HG03565 (cell line): ENCODE measurements around the gene SLC16A7.
A peak's percentile ranks its signal among the peaks of the same experiment; 100 is the strongest.

Experiments
- ATAC-seq: cut with Tn5 transposase; IDR thresholded peaks from one replicate; pipeline ENCODE4 v1.9.1; 2021; ENCODE audit warnings: mild to moderate bottlenecking, moderate library complexity; ENCODE audit not compliant: unreplicated experiment

Gene SLC16A7

DNA sequence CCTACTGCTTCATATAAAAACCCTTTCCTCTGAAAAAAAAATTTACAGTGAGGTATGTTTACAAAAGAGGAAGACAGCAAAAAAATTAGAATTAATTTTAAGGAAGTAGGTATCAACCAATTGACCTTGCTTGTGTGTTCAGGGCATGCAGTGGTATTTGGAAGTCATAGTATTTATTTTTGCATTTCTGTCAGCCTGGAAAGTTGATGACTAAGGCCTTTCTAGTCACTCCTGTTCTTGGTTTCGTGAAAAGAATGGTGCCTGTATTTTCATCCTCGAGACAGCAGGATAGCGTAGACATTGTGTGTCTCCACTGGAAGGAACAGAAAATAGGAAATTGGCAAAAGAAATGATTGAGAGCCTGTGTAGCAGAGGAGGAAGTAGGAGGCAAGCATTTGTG, 24.5 kb downstream of the SLC16A7 start:
- peak; percentile 29 for ATAC-seq

DNA sequence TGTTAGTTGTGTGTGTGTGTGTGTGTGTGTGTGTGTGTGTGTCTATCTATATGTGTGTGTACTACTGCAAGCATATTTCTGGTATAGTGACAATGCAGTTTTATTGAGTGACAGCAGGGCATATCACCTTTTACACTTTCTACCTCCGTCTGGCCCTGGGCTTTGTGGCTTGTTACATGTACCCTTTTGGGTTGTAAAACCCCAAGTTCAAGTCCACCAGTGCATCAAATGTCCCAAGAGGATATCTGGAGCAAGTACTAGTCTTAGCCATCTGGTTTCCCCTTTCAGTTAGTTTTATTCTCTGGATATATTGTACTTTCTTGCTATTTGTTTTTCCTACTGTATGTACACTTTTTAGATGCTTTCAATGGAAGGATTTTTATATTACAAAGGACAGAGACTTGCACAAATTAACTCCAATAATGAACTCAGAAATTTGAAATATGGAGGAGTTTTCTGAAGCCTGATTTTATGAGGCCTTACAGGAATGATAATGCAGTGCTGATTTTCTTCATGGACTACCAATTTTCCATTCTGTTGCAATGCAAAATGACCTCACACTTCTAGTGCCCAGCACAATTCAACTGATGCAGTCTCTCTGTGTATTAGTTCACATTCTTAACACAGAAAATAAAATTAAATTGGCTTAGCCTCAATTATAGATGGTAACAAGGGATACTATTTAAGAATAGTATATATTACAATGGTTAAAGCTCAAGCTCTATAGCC, 29.1 kb downstream of the SLC16A7 start:
- ATAC-seq, result no peak

DNA sequence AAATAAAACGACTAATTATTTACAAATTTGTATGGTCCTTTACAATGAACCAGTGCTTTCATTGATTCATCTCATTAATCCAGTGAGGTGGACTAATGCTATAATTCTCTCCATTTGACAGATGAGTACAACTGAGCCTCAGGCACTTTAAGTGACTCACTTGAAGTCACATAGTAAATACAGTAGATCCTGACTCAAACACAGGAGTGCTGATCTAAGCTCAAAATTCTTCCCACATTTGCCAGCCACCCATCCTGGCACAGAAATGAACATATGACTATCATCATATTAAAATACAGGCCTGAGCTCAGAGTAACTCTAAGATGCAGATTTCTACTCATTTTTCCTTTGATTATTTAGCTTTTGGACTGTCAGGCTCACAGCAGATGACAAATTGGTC, 30.6 kb downstream of the SLC16A7 start:
- ATAC-seq, result no peak

DNA sequence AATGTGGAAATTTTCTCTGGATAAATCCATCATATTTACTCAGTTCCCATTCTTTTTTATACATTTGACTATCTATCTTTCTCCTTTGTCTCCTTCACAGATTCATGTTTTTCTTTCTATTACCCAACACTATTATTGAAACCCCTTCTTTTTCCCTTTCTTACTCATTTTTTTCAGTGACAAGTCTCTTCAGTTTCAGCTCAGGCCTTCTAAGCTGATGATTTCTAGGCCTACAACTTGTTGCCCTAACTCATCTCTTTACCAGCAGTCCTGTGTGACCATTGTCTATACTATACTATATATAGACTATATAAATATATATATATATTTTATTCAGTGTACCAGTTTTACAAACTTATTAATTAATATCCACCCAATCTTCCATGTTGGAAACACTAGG, 31.8 kb downstream of the SLC16A7 start:
- no peak for ATAC-seq

DNA sequence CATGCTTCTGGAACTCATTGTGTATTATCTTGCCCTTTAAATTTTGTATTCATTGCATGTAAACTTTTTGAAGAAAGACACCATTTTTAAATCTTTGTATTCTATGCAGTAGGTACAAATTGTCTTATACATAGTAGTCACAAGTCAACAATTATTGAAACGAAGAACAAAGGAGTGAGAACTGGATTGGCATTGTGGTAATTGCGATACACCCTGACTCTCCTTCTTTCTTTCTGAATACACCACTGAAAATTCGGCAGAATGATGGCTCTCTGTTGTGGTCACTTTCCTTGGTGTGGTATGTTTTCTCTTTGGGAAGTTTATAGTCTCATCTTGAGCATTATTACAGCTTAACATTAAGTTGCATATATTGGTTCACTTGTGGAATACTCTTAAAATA, 34.1 kb downstream of the SLC16A7 start:
- ATAC-seq, result no peak

DNA sequence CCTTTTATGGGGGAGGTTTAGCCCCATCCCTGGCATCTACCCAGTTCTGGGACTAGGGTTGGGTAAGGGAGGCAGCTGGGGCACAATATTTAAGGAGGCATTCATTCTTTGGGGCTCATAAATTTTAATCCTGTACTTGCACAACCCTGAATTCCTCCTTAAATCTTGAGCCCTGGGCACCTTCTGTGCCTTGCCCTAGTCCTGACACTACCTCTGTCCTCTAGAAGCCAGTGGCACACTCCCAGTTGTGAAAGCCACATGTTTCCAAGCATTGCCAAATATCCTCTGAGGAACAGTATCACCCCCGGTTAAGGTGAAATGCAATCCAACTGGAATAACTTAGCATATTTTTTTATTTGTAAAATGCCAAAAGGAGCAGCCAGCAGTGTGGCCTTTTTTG, 36.6 kb downstream of the SLC16A7 start:
- ATAC-seq, result no peak

DNA sequence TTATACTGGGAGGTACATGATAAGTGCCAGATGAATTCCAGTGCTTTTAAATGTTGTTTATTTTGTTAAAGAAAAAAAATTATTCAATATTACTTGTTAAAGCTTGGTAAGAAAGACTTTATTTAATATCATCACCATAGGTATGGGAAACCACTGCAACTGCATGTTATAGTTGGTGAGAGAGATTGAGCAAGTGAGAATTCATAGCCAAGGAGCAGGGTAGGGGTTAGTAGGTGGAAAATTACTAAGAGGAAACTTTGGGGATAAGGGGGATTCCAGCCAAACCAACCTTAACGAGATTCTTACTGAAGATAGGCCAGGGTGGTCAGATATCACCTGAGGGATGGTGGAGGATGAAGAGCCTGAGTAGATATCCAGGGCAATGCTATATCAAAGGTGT, 38.4 kb downstream of the SLC16A7 start:
- ATAC-seq, result no peak

DNA sequence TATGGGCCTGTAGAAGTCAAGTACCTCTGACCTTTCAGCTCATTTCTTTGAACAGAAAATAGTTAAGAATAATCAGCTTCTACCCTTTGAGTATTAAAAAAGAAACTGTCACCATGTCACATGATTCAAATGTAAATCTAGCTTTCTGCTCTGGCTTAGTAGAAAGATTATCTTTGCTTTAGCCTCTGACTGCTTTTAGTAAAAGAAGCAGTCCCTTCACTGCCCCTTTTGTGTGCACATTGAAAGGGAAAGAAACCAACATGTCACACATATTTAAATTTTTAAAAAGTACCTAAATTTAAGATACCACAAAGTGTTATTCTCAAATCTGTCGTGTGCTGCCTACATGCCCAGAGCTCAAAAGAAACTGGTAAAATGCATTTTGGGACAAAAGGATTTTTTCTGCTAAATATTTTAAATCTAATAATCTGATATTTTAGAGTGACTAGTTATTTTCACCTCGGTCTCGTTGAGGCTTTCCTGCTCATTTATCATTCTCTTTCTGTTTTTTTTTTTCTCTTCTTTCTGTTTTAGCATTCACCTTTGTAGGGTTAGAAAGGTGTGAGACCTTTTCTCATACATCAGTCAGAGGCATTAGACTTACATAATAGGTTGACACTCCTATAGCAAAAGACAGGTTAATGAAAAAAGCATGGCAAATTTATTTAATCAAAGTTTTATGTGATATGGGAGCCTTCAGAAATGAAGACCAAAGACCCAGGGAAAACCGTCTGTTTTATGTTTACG, 41.3 kb downstream of the SLC16A7 start:
- ATAC-seq, result peak; percentile 56

DNA sequence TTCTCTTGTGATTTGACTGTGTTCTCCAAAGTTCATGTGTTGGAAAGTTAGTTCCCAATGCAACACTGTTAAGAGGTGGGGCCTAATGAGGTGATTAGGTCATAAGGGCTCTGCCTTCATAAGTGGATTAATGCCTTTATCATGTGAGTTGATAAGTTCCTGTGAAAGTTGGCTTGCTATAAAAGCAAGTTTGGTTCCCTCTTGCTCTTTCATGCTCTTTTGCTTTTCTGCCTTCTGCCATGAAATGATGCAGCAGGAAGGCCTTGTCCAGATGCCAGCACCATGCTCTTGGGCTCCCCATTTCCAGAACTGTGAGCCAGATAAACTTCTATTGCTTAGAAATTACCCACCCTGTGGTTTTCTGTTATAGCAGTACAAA, 41.9 kb downstream of the SLC16A7 start:
- no peak for ATAC-seq

DNA sequence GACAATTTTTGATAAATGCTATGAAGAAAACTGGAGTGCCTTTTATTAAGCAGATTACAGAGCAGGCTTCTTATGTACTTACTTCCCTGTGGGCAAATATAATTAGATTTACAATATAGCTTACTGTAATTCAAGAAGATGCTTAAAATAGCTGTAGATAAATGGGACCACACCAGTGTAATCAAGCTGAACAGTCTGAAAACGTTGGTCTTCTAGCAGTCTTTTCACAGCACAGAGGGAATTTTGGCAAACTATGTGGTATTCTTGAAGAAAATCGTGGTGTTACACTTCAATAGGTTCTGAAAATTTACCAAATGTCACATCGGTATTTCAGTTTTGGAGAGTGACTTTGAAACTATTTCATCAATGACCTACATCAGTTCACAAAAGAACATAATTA, 47.7 kb downstream of the SLC16A7 start:
- no peak for ATAC-seq

DNA sequence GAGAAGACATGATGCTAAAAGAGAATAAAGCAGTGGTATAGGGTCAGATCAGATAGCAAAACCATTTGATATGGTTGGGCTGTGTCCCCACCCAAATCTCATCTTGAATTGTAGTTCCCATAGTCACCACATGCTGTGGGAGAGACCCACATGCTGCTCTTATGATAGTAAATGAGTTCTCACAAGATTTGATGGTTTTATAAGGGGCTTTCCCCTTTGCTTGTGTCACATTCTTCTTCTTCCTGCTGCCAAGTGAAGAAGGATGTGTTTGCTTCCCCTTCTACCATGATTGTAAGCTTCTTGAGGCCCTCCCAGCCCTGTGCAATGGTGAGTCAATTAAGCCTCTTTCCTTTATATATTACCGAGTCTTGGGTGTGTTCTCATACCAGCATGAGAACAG, 49.4 kb downstream of the SLC16A7 start:
- no peak for ATAC-seq

DNA sequence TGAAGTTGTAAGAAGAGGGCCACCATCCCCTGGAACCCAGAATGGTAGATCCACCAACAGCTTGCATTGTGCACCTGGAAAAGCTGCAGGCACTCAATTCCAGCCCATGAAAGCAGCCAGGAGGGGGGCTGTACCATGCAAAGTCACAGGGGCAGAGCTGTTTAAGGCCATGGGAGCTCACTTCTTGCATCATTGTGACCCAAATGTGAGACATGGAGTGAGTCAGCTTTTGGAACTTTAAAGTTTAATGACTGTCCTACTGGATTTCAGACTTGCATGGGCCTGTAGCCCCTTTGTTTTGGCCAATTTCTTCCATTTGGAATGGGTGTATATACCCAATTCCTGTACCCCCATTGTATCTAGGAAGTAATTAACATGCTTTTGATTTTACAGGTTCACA, 50.8 kb downstream of the SLC16A7 start:
- no peak for ATAC-seq

DNA sequence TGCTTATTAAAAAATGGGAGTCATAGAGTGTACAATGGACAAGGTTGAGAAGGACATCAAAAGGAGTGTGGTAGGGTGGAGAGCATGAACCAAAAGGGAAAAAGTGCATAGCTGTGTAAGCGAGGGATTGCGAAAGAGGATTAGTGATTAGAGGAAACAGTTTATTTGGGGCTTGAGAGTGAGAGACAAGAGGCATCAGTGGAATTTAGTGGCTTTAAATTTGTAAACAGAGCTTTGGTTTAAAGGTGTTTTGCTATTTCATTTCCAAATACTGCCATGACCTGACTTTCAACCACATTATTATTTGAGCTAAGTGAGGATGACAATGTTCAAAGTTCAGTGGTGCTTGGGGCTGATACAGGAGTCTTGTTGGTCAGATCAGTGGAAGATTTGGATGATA, 53.4 kb downstream of the SLC16A7 start:
- ATAC-seq, result no peak

DNA sequence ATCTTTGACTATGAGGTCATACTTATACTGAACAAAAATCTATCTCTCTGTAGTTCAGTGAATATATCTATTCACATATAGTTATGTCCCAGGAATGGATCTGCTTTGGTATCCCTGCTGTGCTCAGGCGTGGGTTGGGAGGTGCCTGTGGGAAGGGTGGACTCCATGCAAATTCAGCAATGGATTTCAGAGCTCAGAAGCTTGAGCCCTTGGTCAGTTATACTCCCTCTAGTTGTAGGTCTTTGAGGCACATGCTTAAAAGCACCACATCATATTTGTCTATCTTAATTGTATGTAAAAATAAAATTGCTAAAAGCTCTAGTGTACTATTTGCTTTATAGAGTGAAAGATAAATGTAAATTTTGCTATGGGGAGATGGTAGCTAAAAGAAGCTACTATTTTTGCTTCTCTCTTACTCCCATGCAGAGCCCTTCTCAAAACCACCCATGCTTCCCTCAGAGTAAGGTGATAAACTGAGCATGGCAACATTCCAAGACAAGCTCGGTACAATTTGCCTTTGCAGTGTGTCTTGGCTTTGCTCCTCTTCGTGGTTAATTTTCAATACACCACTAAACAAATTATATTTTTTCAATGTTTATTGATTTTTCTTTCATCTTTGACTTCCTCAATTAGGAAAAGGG, 54.9 kb downstream of the SLC16A7 start:
- ATAC-seq, result no peak

DNA sequence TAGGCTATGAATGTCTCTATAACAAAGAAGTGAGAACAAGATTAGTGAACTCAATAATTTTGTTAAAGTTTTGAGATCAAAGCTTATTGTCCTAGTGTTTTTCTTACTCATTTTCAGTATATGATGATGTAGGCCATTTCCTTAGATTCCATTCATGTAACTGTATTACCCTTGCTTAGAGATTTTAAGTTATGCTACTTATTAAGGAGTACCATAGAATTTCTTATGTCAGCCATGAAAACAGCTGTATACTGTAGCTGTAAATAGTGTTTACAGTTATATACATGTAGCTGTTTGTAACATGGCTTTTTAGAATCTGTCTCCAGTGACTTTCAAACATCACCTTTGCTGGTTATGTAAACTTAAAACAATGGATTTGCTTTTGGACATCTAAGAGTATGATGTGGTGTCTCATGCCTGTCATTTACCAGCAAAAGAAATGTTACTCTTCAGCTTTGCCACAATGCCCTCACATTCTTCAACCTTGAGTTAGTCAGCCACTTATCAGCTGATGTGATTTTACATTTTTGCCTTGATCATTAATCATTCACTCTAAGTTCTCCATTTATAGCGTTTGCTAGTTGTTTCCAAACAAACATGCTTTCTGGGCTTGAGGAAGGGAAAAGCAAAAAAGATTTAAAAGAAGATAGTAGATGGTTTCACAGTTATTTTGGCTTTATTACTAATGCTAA, 55.5 kb downstream of the SLC16A7 start:
- no peak for ATAC-seq

DNA sequence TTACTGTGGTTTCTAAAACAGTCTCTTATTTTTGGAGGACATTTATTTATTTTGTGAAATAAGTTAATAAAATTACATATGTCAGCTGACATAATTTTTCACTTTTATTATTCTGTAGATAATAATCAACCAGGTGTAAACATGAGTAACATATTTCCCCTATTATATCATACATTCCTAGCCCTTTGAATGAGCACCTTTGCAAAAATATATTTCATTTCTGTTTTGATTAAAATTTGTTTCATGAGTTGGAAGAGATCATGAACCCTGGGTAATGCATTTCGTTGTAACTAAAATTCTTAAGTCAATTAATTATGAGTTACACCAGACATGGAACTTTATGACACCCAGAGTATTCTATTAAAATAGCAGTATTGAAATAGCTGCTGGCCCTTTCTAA, 56.3 kb downstream of the SLC16A7 start:
- no peak for ATAC-seq

DNA sequence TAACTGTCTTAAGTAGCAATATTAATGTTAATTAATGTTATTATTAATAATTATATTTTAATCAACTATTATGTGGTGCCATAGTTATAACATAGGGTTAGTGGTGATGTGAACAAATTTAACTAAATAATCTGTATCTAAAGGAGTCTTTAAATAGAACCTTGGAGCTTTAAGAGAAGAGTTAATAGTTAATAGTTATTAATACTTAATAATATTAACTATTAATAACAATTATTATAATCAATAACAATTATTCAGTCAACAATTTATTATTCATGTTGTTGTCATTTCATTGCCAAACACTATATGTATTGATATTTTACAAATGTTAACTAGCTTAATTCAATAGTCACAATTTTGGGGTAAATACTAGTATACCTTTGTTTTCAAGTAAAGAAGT, 58.2 kb downstream of the SLC16A7 start:
- ATAC-seq, result no peak

DNA sequence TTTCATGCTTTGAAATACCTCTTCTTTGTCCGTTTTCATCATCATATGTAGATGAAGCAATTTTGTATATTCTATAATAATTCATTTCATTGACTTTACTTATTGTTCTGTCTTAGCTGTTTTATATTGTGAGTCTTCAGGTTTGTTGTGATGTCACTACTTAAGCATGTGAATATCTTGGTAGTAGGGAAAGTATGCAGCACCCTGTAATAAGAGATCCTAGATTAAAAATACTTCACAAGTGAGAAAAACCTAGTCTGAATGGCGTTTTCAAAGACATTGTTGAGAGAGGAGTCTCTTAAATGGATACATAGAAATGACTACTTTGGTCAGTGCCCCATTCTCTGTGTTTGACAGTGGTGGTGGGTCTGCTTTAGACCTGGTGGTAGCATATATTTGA, 61.4 kb downstream of the SLC16A7 start:
- no peak for ATAC-seq

DNA sequence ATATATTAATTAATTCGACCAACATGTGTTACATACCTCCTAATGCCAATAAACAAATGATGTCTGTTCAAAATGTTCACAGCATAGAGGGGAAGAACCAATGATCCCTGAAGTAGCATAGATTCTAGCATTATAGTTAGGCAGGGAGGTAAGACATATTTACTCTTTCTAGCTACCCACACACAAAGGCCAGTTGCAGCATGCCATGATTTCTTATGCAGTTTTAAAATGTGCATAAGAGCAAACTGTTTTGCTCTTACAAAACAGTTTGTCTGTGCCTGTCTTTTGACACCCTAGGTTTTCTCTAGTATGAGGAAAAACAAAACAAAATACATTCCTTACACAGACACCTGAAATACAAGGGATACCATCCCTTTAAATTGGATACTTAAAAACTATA, 61.9 kb downstream of the SLC16A7 start:
- ATAC-seq, result no peak

DNA sequence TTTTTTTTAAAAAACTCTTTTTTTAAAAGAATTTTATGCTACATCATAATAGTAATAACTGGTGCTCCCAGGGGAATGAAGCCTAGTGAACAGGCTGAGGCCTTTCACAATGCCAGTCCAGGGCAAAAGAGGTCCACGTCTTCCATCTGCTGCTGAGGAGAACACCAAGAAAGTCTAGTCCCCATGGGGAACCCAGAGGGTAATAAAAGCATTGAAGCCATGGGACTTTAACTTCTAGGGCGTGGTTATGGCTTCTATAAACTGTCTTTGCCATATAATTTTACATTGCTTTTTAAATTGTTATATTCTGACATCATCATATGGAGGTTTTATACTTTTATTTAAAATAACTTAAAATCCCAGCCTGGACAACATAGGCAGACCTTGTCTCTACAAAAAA, 64.3 kb downstream of the SLC16A7 start:
- no peak for ATAC-seq

DNA sequence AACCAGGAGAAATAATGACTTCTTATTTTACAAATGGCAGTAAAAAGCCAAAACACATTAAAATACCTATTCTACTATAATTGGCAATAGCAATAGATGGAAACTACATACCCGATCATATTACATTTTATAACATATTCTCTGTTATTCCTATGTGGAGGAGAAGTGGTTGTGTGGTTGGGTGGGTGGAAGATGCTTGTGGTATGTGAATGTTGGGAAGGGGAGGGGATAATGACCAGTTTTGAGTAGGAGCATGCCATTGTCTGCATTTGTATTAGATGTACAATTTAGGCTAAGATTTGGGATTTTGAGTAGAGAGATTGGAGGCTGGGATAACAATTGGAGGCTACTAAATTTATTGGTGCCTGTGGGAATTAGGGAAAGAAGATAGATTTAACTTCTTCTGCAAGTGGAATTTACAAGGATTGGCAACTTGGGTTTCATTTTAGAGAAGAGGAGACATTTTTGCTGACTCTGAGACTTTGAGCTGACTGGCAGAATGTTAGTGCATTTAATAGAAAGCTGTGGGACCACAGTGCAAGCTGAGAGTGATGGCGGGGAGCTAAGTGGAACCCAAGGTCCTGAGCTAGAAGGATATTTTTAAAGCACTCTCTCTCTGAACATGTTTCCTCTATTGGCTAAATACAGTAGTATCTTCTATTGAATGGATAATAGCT, 65.2 kb downstream of the SLC16A7 start:
- no peak for ATAC-seq
